Measurements from ENCODE around the gene NBDY. TPM values are rescaled to one million over a fixed set of nuclear protein-coding genes. Genes with fewer than 3 reads are reported as not detected.

The NBDY gene
- total RNA-seq, 1 donor from 2014 or later: 51.1 TPM

DNA sequence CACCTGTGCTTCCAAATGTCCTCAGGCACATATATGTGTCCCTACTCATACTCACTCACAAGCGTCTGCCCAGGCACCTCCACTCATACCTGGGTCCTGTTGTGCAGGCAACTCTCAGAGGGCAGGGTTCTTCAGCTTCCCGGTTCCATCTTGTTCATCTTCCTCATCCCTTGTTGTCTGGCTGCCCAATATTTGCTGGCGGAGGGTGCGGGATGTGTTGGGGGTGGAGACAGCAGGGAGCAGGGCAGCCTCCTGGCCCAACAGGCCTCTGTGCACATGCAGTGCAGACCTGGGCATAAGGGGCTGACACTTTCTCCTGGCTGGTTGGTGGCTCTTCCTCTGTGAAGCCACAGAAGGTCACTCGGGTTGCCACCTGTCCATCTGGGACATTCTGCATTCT, 32.1 kb downstream of the NBDY start:
- TF ChIP-seq, protein P1, sequence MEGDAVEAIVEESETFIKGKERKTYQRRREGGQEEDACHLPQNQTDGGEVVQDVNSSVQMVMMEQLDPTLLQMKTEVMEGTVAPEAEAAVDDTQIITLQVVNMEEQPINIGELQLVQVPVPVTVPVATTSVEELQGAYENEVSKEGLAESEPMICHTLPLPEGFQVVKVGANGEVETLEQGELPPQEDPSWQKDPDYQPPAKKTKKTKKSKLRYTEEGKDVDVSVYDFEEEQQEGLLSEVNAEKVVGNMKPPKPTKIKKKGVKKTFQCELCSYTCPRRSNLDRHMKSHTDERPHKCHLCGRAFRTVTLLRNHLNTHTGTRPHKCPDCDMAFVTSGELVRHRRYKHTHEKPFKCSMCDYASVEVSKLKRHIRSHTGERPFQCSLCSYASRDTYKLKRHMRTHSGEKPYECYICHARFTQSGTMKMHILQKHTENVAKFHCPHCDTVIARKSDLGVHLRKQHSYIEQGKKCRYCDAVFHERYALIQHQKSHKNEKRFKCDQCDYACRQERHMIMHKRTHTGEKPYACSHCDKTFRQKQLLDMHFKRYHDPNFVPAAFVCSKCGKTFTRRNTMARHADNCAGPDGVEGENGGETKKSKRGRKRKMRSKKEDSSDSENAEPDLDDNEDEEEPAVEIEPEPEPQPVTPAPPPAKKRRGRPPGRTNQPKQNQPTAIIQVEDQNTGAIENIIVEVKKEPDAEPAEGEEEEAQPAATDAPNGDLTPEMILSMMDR (IDR thresholded peaks at IDR 0.05): no peak
- DNase-seq (ENCODE audit: low spot score): peak; percentile 40
- H3K36me3 Mint-ChIP-seq (ENCODE audit: low read depth): no peaks in the 10 kb centered on the region
- no peak overlapping the region for H3K4me3 Mint-ChIP-seq (ENCODE audit: unreplicated experiment)
- H3K4me1 Mint-ChIP-seq (ENCODE audit: low read depth): peaks cover 14% of the 10 kb centered on the region
- no peaks in the 10 kb centered on the region for H3K27me3 Mint-ChIP-seq (ENCODE audit: low read depth)
- peaks cover 5% of the 10 kb centered on the region for H3K9me3 Mint-ChIP-seq (ENCODE audit: low read depth)
- H3K27ac Mint-ChIP-seq (ENCODE audit: unreplicated experiment): no peak overlapping the region

DNA sequence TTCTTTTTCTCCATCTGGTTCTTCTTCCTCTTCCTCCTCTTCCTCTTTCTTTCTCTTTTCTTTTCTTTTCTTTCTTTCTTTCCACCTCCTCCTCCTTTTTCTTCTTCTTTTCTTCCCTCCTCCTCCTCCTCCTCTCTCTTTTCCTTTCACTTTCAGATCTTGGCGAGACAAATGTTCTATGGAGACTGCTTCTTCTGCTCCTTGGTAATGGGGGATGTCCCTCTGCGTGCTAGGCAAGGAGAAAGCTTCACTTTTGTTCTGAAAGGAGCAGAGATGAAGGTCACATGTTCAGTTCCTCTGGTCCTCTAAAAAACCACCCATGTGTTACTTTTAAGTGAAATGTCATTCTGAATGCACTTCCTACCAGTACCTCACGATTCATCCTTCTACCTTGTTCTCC, 33.2 kb downstream of the NBDY start:
- Mint-ChIP-seq H3K4me3 (ENCODE audit: unreplicated experiment) (no peak overlapping the region), H3K27me3 (ENCODE audit: low read depth) (no peaks in the 10 kb centered on the region), H3K36me3 (ENCODE audit: low read depth) (no peaks in the 10 kb centered on the region), H3K9me3 (ENCODE audit: low read depth) (peaks cover 5% of the 10 kb centered on the region), H3K4me1 (ENCODE audit: low read depth) (peaks cover 14% of the 10 kb centered on the region), H3K27ac (ENCODE audit: unreplicated experiment) (no peak overlapping the region)
- no peak for DNase-seq (ENCODE audit: low spot score)
- TF ChIP-seq, protein P1 (IDR thresholded peaks at IDR 0.05): no peak

DNA sequence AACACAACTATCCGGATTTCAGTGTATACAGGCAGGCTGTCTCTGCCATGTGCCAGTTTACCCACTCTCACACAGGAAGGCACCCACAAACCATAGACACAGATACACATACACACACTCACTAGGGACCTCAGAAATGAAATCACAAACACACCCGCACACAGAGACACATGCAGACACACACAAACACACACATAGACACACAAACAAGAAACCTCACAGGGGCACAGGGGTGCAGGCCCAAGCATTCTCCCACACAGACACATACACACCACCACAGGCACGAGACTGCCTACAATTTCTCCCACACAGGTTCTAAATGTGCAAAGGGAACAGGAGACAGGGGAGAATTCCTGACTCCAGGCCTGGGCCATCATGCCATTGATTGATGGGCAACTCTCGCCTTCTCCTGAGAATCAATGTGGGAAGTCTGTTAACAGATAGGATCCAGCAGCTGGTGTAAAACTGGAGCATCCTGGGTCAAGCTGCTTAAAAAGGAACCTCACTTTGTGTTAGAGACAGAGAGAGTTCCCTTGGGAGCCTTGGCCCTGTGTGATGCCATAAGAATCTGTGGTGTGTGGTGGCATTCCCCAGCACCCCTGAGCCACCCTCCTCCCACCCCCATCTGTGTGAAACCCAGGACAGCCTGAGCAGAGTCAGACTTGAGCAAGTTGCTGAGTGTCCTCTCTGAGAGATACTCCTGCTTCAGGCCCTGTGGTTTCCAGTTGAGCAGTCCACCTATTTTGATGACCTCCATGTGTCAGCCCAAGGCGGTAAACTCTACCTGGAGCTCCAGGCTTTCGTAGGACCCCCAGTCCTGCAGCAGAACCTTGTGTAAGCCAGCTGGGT, 33.9 kb downstream of the NBDY start:
- Mint-ChIP-seq H3K9me3 (ENCODE audit: low read depth) (peaks cover 5% of the 10 kb centered on the region), H3K36me3 (ENCODE audit: low read depth) (no peaks in the 10 kb centered on the region), H3K27ac (ENCODE audit: unreplicated experiment) (peak overlapping the region; percentile 3), H3K4me1 (ENCODE audit: low read depth) (peaks cover 14% of the 10 kb centered on the region), H3K4me3 (ENCODE audit: unreplicated experiment) (no peak overlapping the region), H3K27me3 (ENCODE audit: low read depth) (no peaks in the 10 kb centered on the region)
- TF ChIP-seq, protein P1 (IDR thresholded peaks at IDR 0.05): no peak
- peak; percentile 29 for DNase-seq (ENCODE audit: low spot score)

DNA sequence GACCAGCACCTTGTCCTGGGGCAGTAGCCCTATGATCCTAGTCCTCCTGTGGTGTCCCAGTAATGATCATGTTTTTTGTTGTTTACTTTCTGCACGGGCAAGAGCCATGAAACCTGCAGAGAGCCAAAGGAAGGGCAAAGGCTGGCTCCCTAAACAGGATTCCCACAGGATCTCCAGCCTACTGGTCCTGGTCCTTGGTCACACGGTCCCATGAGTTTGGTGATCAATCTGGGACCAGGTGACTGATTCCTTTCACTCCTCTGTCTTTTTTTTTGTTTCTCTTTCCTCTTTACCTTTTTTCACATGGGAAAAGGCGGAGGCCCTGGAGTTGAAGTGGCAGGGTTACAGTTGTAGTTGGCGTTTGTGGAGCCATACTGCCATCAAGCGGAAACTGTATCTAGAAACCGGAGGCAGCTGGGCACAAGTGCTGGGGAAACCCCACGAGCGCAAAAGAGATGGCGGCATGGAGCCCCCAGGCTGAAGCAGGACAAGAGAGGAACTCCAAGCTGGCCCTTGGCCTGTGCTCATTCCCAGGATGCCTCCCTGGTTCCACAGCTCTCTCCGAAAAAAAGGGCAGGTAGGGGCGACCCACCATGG, 34.6 kb downstream of the NBDY start:
- Mint-ChIP-seq H3K27ac (ENCODE audit: unreplicated experiment) (no peak overlapping the region), H3K4me1 (ENCODE audit: low read depth) (peaks cover 14% of the 10 kb centered on the region), H3K9me3 (ENCODE audit: low read depth) (peaks cover 5% of the 10 kb centered on the region), H3K36me3 (ENCODE audit: low read depth) (no peaks in the 10 kb centered on the region), H3K27me3 (ENCODE audit: low read depth) (no peaks in the 10 kb centered on the region), H3K4me3 (ENCODE audit: unreplicated experiment) (no peak overlapping the region)
- DNase-seq (ENCODE audit: low spot score): peak; percentile 75
- TF ChIP-seq, protein P1 (IDR thresholded peaks at IDR 0.05): no peak

DNA sequence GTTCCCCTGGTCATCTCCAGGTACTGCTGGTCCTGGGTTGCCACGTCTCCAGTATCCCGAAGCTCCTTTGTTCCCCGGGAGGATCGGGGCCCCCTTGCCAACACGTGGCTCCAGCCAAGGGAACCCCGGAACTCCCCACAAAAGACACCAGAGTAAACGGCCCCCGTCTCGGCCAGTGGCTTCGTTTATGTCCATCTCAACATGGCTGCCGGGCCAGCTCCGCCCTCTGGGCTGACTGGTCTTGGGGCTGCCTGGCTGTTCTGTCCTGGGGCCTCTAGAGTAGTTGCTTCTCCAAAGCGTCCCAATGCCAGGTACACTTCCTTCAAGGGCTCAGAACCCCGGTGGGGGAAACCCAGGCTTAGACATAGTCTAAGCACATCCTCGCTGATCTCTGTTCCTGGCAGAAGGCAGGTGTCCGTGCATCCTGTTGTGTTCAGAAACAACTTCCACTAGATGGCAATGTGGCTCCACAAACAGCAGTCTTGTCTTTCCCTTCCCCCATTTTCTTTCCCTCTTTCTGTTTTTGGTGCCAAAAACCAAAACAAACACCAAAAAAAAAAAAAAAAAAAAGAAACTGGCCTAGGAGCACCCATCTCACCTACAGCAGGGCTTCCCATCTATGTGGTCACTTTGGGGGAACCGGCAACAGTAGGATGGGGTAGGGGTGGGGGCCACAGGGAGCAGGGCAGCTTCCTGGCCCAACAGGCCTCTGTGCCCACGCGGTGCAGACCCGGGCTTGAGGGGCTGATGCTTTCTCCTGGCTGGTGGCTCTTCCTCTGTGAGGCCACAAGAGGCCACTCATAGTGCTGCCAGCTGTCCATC, 35.3 kb downstream of the NBDY start:
- no peaks in the 10 kb centered on the region for H3K27me3 Mint-ChIP-seq (ENCODE audit: low read depth)
- TF ChIP-seq, protein P1 (IDR thresholded peaks at IDR 0.05): peak; percentile 77
- no peak overlapping the region for H3K4me3 Mint-ChIP-seq (ENCODE audit: unreplicated experiment)
- H3K4me1 Mint-ChIP-seq (ENCODE audit: low read depth): peaks cover 14% of the 10 kb centered on the region
- no peaks in the 10 kb centered on the region for H3K36me3 Mint-ChIP-seq (ENCODE audit: low read depth)
- H3K27ac Mint-ChIP-seq (ENCODE audit: unreplicated experiment): no peak overlapping the region
- H3K9me3 Mint-ChIP-seq (ENCODE audit: low read depth): peaks cover 5% of the 10 kb centered on the region
- DNase-seq (ENCODE audit: low spot score): peak; percentile 80
